ENCODE results near the gene CYP26B1. TPM values are rescaled to one million over a fixed set of nuclear protein-coding genes. Genes with fewer than 3 reads are reported as not detected.

CYP26B1 gene
- total RNA-seq, 1 experiment from 2014 or later, result 0.42 TPM

- no peak for TF ChIP-seq ARID4B (CRISPR knock-in tag; IDR thresholded peaks at IDR 0.05; ENCODE audit: borderline replicate concordance)
- TF ChIP-seq USF1 (CRISPR knock-in tag; IDR thresholded peaks at IDR 0.05), result no peak
- TF ChIP-seq SMAD3 (CRISPR knock-in tag; IDR thresholded peaks at IDR 0.05; ENCODE audit: borderline replicate concordance), result no peak
- no peak for TF ChIP-seq PRDM15 (CRISPR knock-in tag; IDR thresholded peaks at IDR 0.05)
- no peak for TF ChIP-seq ZNF232 (CRISPR knock-in tag; IDR thresholded peaks at IDR 0.05)
- TF ChIP-seq IRF2 (CRISPR knock-in tag; IDR thresholded peaks at IDR 0.05; ENCODE audit: borderline replicate concordance, low read depth), result no peak
- no peak for TF ChIP-seq MYBL2 (CRISPR knock-in tag; IDR thresholded peaks at IDR 0.05)
- TF ChIP-seq ESRRA (CRISPR knock-in tag; IDR thresholded peaks at IDR 0.05; ENCODE audit: borderline replicate concordance), result no peak
- no peak for TF ChIP-seq FOXK1 (CRISPR knock-in tag; IDR thresholded peaks at IDR 0.05)
- TF ChIP-seq JUN (CRISPR knock-in tag; IDR thresholded peaks at IDR 0.05), result no peak
- no peak for TF ChIP-seq SMAD4 (CRISPR knock-in tag; IDR thresholded peaks at IDR 0.05)
- TF ChIP-seq ZNF121 (CRISPR knock-in tag; IDR thresholded peaks at IDR 0.05), result no peak
These were observed 2.4 kb downstream of the CYP26B1 start (continued) for GRCh38 chr2:72145289-72145657.

GRCh38 chr2:72144632-72145288, 2.9 kb downstream of the CYP26B1 start:
- peak; percentile 19 for ATAC-seq

More at GRCh38 chr2:72144632-72145288, 2.9 kb downstream of the CYP26B1 start:
- 0 out of 2 replicates have a peak, but pooled peaks have one; percentile 14 for TF ChIP-seq SP1 (CRISPR knock-in tag; conservative IDR thresholded peaks at IDR 0.05)
- TF ChIP-seq AFF4 (CRISPR knock-in tag; IDR thresholded peaks at IDR 0.05; ENCODE audit: borderline replicate concordance), result no peak
- TF ChIP-seq PRDM15 (CRISPR knock-in tag; IDR thresholded peaks at IDR 0.05), result peak; percentile 44; the same call in 1 of the 2 replicates
- Mint-ChIP-seq H3K9me3 (no peaks in the 10 kb centered on the region), H3K36me3 (no peaks in the 10 kb centered on the region), H3K4me3 (peak overlapping the region; percentile 74), H3K4me1 (peaks cover 40% of the 10 kb centered on the region), H3K27me3 (ENCODE audit: low read depth) (peaks cover 95% of the 10 kb centered on the region), H3K27ac (no peak overlapping the region)
- ChIA-PET POLR2A (no interaction called here), CTCF (no interaction called here)
- DNase-seq (ENCODE audit: low spot score), result peak; percentile 85

All from WTC11 (cell line).